ENCODE data around the gene PRICKLE2.

GRCh38 chr3:64224826-64225610 is at the start of gene PRICKLE2:
- TF ChIP-seq CTCF (conservative IDR thresholded peaks at IDR 0.05; ENCODE audit: low read depth, low read length): no peak
- TF ChIP-seq EZH2 (IDR thresholded peaks at IDR 0.05; ENCODE audit: borderline replicate concordance, low read depth, low read length, poor library complexity, severe bottlenecking): no peak

Data from A673 (cell line).